Stimulated activated CD4-positive, alpha-beta T cell treated with anti-CD3 and anti-CD28 coated beads, Interleukin-1b, Interleukin-23, amount 100 ng/mL, for 4 hours (primary cell): ENCODE results near the gene KCNT2.
"Not testable (repeated sequence)": the region's sequence is repeated elsewhere in the genome, so short reads cannot be mapped to it uniquely, and the experiment has no call there.

Experiments
- DNase-seq, 2 donors: peaks; one replicate each; pipeline ENCODE4 v3.0.0-alpha.2; 2020; ENCODE audit warnings: low read depth in 2 of 2

KCNT2 gene

DNA sequence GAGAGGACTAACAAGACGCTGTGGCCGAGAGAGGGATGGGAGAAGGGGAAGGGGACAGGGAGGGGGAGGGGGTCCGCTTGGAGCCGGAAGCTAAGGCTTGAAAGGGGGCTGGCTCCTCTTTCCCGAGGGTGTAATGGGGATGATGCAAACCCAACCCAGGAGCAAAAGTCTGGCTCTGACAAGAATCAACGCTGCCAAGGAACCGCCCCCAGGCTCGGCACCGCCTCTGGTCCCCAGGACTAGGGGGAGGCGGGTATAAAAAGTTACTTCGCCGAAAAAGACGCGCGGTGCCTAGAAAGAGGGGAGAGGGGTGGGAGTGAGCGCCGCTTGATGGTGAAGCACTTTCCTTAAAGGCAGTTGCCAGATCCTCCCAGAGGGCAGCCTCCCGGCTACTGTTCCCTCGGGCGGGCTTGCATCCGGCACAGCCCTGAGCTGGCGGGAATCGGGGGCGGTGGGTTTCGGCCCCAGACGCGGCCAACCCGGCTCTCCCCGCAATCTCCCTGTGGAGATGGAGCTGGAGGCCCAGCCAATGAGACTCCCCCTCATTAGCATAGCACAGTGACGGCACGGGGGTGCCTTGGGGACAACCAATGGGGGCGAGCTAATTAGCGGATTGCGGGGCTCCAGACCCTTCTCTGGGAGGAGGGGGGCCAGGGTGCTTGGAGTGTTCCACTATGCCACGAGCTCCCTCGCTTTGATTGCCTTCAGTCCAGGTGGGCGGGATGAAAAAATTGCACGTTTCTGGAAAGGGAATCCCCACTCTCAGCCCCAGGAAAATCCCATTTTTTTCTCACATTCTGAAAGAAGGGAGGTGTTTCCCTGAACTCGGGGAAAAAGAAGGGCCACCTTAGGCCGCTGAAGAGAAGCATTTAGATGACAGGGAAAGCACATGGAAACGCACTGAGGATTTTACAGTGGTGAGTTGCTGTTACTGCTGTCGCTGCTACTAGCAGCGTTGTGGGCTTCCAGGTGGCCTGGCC lies at the start of gene KCNT2:
TSS of gene KCNT2 (minus strand) at position 51 of the 980 bp plus-strand sequence. CDS start 131 bp downstream, outside the sequence.
- peak in 1 of 2 donors; percentile 0 for DNase-seq

DNA sequence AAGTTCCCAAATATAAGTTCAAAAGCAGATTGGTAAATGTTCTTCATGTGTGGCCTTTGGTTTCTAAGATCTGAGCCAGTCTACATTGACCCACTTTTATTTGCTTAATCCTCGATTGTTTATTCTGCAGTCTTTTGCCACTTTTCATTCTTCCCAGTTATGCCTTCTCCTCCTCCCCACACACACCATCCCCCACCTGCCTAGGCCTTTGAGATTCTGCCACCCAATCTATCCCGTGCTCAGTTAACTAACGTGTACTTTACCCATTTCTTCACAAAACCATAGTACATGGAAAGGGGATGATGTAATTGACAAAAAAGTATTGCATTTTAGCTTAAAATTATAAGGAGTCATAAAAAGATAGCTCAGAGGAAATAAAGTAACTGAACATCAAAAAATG lies 47.3 kb upstream of the KCNT2 start:
- DNase-seq: no peak

DNA sequence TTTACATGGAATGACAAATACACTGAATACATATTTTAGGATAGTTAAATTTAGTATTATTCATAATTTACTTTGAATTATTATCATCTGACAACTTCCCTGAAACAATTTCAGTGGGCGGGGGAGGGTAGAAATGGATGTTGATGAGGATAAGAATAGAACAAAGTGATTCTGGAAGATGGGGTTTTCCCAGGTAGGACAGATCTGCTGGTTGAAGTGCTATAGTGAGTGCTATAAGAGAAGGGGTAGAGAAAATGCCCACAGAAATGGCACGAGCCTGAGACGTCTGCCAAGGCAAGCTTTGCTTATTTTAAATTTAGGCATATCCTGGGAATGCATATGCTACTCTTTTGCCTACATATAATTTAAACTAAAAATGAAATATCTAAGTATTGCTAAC lies 46.8 kb upstream of the KCNT2 start:
- no peak for DNase-seq

GRCh38 chr1:196654271-196654670 lies 46.0 kb upstream of the KCNT2 start:
- no peak for DNase-seq

- no peak for DNase-seq
These were observed 43.5 kb upstream of the KCNT2 start, which contains the start of gene CFH for GRCh38 chr1:196651637-196652215. TSS of gene CFH (plus strand) at chr1:196652043. CDS start at chr1:196652118, 75 bp downstream.

- no peak for DNase-seq
These were observed 42.8 kb upstream of the KCNT2 start for GRCh38 chr1:196651079-196651478.

GRCh38 chr1:196650403-196650802 lies 42.2 kb upstream of the KCNT2 start:
- DNase-seq: no peak

- DNase-seq: no peak
These were observed 41.8 kb upstream of the KCNT2 start for GRCh38 chr1:196649990-196650389.

DNA sequence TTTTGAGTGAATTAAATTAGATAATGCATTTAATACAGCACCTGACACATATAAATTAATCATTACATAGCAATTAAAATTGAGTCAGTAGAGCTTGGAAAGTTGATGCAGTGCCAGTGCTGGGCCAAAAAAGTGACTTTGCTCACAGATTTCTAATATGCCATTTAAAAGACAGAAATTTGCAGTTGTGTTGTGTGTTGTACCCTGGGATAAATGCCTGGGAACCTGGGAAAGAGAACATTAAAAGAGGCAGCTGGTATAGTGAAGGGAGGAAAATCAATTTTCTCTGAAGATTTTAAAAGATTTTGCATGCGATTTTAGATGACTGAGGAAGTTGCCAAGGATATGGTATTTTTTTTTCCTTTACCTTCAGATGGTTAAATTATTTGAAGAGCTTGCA lies 32.7 kb upstream of the KCNT2 start:
- no peak for DNase-seq

DNA sequence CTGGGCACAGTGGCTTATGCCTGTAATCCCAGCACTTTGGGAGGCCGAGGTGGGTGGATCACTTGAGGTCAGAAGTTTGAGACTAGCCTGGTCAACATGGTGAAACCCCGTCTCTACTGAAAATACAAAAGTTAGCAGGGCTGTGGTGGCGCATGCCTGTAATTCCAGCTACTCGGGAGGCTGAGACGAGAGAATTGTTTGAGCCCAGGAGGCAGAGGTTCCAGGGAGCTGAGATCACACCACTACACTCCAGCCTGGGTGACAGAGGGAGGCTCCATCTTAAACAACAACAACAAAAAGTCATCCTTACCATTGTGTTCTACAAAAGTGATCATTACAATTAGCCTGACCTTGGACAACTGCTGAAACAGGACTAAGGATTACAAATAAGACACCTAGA lies 31.1 kb upstream of the KCNT2 start:
- DNase-seq: not testable (repeated sequence)

- DNase-seq: no peak
These were observed 30.2 kb upstream of the KCNT2 start for GRCh38 chr1:196638466-196638865.

GRCh38 chr1:196637606-196638005 lies 29.4 kb upstream of the KCNT2 start:
- no peak for DNase-seq

- DNase-seq: no peak
These were observed 20.6 kb upstream of the KCNT2 start for GRCh38 chr1:196628838-196629237.

DNA sequence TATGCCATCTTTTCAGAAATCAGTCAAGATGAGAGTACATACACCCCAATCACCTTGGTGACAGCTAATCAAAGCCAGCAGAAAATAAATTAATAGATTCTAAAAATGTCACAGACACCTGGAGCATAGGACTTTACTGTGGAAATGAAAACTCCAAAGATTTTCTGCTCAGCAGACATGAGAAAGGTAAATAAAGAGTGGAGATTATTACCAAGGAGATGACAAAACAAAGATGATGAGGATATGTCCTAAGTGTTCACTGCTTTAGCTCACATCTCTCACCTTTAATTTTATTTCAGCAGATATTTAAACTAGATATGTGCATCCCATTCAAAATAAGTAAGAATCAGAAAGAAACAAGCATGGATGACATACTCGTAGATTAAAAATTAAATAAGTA lies 14.8 kb upstream of the KCNT2 start:
- DNase-seq: no peak

- DNase-seq: no peak
These were observed 11.5 kb upstream of the KCNT2 start for GRCh38 chr1:196619721-196620120.

DNA sequence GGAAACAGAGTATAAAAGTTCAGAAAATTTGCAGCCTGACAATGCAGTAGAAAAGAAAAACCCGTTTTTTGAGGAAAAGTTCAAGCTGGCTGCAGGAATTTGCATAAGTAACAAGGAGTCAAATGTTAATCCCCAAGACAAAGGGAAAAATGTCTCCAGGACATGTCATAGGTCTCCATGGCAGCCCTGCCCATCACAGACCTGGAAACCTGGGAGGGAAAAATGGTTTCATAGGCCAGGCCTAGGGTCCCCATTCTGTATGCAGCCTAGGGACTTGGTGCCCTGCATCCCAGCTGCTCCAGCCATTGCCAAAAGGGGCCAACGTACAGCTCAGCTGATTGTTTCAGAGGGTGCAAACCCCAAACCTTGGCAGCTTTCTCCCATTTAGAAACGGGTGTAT lies 3.6 kb upstream of the KCNT2 start:
- no peak for DNase-seq

- DNase-seq: no peak
These were observed 1.1 kb upstream of the KCNT2 start for GRCh38 chr1:196609370-196609737.

- DNase-seq: no peak
These were observed 259 bp downstream of the KCNT2 start for GRCh38 chr1:196607981-196608380.

DNA sequence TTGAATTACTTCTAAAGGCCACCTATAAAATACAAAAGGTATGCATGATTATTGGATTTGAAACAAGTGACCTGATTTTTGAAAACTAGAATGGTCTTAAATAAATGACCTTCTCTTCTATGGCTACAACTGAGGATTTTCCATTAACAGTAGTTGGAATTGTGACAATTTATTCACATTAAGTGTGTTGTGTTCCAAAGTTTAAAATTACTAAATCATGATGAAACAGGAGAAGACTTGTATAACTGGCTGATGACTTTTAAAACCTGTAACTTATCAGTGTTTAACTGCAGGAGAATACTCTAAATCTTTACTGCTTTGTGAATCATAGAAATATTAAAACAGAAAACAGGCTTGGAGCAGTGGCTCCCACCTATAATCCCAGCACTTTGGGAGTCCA lies 4.6 kb downstream of the KCNT2 start:
- DNase-seq: no peak

DNA sequence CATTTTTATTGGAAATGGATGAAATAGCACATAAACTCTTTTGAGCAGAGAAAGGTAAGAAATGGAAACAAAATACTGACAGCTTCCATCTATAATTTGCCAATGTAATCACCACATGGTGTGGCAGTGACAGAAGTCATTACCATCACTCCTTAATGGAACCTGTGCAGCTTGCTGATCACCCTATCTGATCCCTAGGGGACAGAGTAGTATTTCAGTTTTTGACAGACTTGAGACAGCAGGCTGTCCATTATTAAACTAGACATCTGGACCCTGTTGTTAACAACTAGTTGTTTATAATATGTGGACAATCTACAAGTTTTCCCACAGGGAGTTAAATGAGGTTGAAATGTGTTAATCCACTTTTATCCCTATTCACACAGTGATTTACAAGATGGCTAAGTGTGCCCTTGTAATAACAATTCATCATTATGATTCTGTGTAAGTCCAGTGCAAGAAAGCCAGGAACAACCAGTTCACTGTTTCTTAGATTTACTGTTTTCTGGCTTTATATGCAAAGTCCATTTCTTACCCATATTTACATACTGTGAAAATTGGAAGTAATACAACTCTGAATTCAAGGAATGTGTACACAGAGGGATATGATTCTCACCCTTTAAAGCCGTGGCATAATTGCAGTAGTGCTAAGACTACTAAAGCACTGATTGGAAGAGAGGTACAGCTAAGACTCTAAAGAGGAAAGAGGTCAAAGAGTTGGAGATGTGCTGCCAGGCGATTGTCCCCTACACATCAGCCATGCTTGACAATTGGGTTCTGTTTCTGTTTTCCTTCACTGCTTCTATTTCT lies 9.1 kb downstream of the KCNT2 start:
- DNase-seq: no peak

DNA sequence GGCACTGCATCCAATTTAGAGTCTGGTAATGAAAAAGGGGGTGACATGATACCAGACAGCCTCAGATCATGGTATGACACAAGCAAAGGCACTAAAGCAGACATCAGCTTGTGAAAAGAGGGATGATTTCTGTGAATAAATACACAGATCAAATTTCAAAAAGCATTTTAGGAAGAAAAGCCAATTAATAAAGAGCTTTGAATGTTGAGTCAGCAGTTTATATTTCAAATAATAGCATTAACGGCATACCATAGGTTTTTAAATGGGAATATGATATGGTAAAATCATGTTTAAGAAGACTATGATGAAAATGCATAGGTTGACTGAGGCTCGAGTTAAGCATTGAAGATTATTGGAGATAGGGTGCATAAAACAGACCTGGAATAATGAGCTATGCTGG lies 13.5 kb downstream of the KCNT2 start:
- DNase-seq: no peak

- no peak for DNase-seq
These were observed 14.3 kb downstream of the KCNT2 start for GRCh38 chr1:196593955-196594354.
